HepG2 (cell line): ENCODE results near the gene NEK8. TPM values are rescaled to one million over a fixed set of nuclear protein-coding genes. Genes with fewer than 3 reads are reported as not detected.

Source experiments
- AGO2 ChIP-seq: fragments of 200-400 bp; formaldehyde crosslinking; optimal IDR thresholded peaks from 2 replicates; pipeline ENCODE3; 2017; ENCODE audit warnings: mild to moderate bottlenecking, low read depth, low read length, moderate library complexity
- ISX ChIP-seq: sonication (generic); formaldehyde crosslinking; conservative IDR thresholded peaks from 2 replicates; pipeline ENCODE4 v1.5.0; 2020; ENCODE audit warnings: missing genetic modification reagents
- MZF1 ChIP-seq: sonication (generic); formaldehyde crosslinking; IDR thresholded peaks from 2 replicates; pipeline ENCODE4 v1.8.1; 2023; ENCODE audit warnings: mild to moderate bottlenecking, missing genetic modification reagents, borderline replicate concordance
- POLR2G ChIP-seq: fragments of 200-400 bp; formaldehyde crosslinking; IDR thresholded peaks from 2 replicates; pipeline ENCODE4 v1.6.1; 2018; ENCODE audit warnings: mild to moderate bottlenecking, low read depth, low read length, moderate library complexity
- REPIN1 ChIP-seq: sonication (generic); formaldehyde crosslinking; IDR thresholded peaks from 2 replicates; pipeline ENCODE4 v1.8.0; 2022; ENCODE audit warnings: missing genetic modification reagents, low read depth, mild to moderate bottlenecking, borderline replicate concordance
- SETDB1 ChIP-seq: sonication (generic); formaldehyde crosslinking; IDR thresholded peaks from 2 replicates; pipeline ENCODE4 v1.5.1; 2020; ENCODE audit warnings: missing genetic modification reagents, mild to moderate bottlenecking, borderline replicate concordance
- SOX5 ChIP-seq: IDR thresholded peaks from 2 replicates; pipeline ENCODE4 v1.6.1; 2016; ENCODE audit warnings: borderline replicate concordance
- ZSCAN25 ChIP-seq: sonication (generic); formaldehyde crosslinking; IDR thresholded peaks from 2 replicates; pipeline ENCODE4 v1.8.0; 2022; ENCODE audit warnings: mild to moderate bottlenecking, missing genetic modification reagents
- polyA plus RNA-seq, 8 experiments: library from polyadenylated mRNA; depleted of rRNA in 3 of 8; stranded (reverse) in 7 of 8; unstranded in 1 of 8; fragments of >200 nt; fragmentation: Illumina TruSeq in 4 of 8; extraction: Trizol in 4 of 8; gene quantifications; 2 replicates each; pipeline versions ENCODE4 v1.2.1 to v1.2.3, GENCODE V29; 2011 to 2016; ENCODE audit warnings: low read depth in 4 of 8, missing spikeins in 1 of 8, mixed read lengths in 1 of 8; ENCODE audit not compliant: insufficient read depth in 1 of 8
- total RNA-seq, 5 experiments: library from RNA; depleted of rRNA; stranded (reverse); fragments of >200 nt; fragmentation: Illumina TruSeq; extraction: Trizol; gene quantifications; 2 replicates each; pipeline ENCODE4 v1.2.3, GENCODE V29; 2016; ENCODE audit warnings: low read depth in 1 of 5
- TF ChIP-seq, protein P1 (sequence below): sonication (generic); formaldehyde crosslinking; IDR thresholded peaks from 2 replicates; pipeline ENCODE4 v1.9.0; 2021; ENCODE audit warnings: missing genetic modification reagents, borderline replicate concordance
- TF ChIP-seq, protein P2 (sequence below): sonication (generic); formaldehyde crosslinking; IDR thresholded peaks from 2 replicates; pipeline ENCODE4 v1.4.0; 2020; ENCODE audit warnings: missing genetic modification reagents, mild to moderate bottlenecking, borderline replicate concordance
- TF ChIP-seq, protein P3 (sequence below): sonication (generic); formaldehyde crosslinking; IDR thresholded peaks from 2 replicates; pipeline ENCODE4 v1.5.0; 2020; ENCODE audit warnings: mild to moderate bottlenecking, missing genetic modification reagents
- TF ChIP-seq, protein P4 (sequence below): sonication (generic); formaldehyde crosslinking; IDR thresholded peaks from 2 replicates; pipeline ENCODE4 v1.4.0; 2020; ENCODE audit warnings: mild to moderate bottlenecking, missing genetic modification reagents
- TF ChIP-seq, protein P5 (sequence below): sonication (generic); formaldehyde crosslinking; IDR thresholded peaks from 2 replicates; pipeline ENCODE4 v1.8.1; 2022; ENCODE audit warnings: low read depth, mild to moderate bottlenecking, missing genetic modification reagents

NEK8 gene
- total and polyA plus RNA-seq, 2 of the 13 experiments (the other 11 are each of a cell fraction or from before 2014, with no cell fraction given), result 5.8 to 13.5 TPM

DNA sequence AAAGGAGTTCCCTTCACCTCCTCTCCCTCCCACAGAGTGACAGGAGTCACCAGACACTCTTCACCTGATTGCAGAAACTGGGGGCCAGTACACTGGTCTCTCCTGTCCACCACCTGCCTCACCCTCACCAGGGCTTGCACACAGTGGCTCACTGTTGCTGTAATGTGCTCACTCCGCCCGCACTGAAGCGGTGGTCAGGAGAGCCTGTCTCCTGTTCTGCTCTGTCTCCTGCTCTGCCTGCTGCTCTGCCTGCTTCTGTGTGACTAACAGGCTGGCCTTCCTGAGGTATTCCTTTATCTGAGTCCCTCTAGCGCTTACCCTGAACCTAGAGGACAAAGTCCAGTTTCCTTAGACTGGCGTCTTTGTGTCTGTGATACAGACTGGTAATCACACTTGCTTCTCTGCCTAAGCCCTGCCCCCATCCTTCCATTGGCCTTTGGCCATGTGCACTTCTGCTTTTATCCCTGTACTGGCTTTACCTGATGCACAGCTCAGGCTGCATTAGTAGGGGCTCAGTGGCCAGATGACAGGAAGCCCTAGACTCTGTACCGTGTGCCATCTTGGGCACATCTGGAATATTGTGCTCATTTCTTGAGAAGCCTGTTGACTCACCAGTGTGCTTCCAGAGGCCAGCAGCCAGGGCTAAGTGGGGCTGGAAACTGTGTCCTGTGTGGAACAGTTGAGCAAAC, 30.2 kb upstream of the NEK8 start (continued):
- TF ChIP-seq, protein P1, sequence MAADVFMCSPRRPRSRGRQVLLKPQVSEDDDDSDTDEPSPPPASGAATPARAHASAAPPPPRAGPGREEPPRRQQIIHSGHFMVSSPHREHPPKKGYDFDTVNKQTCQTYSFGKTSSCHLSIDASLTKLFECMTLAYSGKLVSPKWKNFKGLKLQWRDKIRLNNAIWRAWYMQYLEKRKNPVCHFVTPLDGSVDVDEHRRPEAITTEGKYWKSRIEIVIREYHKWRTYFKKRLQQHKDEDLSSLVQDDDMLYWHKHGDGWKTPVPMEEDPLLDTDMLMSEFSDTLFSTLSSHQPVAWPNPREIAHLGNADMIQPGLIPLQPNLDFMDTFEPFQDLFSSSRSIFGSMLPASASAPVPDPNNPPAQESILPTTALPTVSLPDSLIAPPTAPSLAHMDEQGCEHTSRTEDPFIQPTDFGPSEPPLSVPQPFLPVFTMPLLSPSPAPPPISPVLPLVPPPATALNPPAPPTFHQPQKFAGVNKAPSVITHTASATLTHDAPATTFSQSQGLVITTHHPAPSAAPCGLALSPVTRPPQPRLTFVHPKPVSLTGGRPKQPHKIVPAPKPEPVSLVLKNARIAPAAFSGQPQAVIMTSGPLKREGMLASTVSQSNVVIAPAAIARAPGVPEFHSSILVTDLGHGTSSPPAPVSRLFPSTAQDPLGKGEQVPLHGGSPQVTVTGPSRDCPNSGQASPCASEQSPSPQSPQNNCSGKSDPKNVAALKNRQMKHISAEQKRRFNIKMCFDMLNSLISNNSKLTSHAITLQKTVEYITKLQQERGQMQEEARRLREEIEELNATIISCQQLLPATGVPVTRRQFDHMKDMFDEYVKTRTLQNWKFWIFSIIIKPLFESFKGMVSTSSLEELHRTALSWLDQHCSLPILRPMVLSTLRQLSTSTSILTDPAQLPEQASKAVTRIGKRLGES, result no peak
- TF ChIP-seq MZF1 (CRISPR knock-in tag) (no peak), AGO2 (no peak), ZSCAN25 (CRISPR knock-in tag) (peak; percentile 67; the same call in 1 of the 2 replicates), ISX (no peak), POLR2G (peak; percentile 88), REPIN1 (CRISPR knock-in tag) (peak; percentile 86; the same call in 1 of the 2 replicates), SETDB1 (CRISPR knock-in tag) (no peak), SOX5 (CRISPR knock-in tag) (peak; percentile 91)
- TF ChIP-seq, protein P2, sequence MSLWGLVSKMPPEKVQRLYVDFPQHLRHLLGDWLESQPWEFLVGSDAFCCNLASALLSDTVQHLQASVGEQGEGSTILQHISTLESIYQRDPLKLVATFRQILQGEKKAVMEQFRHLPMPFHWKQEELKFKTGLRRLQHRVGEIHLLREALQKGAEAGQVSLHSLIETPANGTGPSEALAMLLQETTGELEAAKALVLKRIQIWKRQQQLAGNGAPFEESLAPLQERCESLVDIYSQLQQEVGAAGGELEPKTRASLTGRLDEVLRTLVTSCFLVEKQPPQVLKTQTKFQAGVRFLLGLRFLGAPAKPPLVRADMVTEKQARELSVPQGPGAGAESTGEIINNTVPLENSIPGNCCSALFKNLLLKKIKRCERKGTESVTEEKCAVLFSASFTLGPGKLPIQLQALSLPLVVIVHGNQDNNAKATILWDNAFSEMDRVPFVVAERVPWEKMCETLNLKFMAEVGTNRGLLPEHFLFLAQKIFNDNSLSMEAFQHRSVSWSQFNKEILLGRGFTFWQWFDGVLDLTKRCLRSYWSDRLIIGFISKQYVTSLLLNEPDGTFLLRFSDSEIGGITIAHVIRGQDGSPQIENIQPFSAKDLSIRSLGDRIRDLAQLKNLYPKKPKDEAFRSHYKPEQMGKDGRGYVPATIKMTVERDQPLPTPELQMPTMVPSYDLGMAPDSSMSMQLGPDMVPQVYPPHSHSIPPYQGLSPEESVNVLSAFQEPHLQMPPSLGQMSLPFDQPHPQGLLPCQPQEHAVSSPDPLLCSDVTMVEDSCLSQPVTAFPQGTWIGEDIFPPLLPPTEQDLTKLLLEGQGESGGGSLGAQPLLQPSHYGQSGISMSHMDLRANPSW (CRISPR knock-in tag), result no peak; the same call in none of the 2 replicates
- TF ChIP-seq, protein P3, sequence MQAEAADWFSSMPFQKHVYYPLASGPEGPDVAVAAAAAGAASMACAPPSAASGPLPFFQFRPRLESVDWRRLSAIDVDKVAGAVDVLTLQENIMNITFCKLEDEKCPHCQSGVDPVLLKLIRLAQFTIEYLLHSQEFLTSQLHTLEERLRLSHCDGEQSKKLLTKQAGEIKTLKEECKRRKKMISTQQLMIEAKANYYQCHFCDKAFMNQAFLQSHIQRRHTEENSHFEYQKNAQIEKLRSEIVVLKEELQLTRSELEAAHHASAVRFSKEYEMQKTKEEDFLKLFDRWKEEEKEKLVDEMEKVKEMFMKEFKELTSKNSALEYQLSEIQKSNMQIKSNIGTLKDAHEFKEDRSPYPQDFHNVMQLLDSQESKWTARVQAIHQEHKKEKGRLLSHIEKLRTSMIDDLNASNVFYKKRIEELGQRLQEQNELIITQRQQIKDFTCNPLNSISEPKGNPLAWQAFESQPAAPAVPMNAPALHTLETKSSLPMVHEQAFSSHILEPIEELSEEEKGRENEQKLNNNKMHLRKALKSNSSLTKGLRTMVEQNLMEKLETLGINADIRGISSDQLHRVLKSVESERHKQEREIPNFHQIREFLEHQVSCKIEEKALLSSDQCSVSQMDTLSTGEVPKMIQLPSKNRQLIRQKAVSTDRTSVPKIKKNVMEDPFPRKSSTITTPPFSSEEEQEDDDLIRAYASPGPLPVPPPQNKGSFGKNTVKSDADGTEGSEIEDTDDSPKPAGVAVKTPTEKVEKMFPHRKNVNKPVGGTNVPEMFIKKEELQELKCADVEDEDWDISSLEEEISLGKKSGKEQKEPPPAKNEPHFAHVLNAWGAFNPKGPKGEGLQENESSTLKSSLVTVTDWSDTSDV, result no peak
- TF ChIP-seq, protein P4, sequence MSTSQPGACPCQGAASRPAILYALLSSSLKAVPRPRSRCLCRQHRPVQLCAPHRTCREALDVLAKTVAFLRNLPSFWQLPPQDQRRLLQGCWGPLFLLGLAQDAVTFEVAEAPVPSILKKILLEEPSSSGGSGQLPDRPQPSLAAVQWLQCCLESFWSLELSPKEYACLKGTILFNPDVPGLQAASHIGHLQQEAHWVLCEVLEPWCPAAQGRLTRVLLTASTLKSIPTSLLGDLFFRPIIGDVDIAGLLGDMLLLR (CRISPR knock-in tag), result no peak
- TF ChIP-seq, protein P5, sequence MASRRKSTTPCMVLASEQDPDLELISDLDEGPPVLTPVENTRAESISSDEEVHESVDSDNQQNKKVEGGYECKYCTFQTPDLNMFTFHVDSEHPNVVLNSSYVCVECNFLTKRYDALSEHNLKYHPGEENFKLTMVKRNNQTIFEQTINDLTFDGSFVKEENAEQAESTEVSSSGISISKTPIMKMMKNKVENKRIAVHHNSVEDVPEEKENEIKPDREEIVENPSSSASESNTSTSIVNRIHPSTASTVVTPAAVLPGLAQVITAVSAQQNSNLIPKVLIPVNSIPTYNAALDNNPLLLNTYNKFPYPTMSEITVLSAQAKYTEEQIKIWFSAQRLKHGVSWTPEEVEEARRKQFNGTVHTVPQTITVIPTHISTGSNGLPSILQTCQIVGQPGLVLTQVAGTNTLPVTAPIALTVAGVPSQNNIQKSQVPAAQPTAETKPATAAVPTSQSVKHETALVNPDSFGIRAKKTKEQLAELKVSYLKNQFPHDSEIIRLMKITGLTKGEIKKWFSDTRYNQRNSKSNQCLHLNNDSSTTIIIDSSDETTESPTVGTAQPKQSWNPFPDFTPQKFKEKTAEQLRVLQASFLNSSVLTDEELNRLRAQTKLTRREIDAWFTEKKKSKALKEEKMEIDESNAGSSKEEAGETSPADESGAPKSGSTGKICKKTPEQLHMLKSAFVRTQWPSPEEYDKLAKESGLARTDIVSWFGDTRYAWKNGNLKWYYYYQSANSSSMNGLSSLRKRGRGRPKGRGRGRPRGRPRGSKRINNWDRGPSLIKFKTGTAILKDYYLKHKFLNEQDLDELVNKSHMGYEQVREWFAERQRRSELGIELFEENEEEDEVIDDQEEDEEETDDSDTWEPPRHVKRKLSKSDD (CRISPR knock-in tag), result no peak
